Measurements from ENCODE around the gene FAM9B.

GRCh38 chrX:9033179-9033578 is 748 bp downstream of the FAM9B start:
- TF ChIP-seq CTCF (IDR thresholded peaks at IDR 0.05) (no peak), EP300 (IDR thresholded peaks at IDR 0.05) (no peak)

Data from stomach (tissue), 4 donors.